ENCODE data around the gene CDC42BPB.
"Not testable (repeated sequence)": the region's sequence is repeated elsewhere in the genome, so short reads cannot be mapped to it uniquely, and the experiment has no call there.

DNA sequence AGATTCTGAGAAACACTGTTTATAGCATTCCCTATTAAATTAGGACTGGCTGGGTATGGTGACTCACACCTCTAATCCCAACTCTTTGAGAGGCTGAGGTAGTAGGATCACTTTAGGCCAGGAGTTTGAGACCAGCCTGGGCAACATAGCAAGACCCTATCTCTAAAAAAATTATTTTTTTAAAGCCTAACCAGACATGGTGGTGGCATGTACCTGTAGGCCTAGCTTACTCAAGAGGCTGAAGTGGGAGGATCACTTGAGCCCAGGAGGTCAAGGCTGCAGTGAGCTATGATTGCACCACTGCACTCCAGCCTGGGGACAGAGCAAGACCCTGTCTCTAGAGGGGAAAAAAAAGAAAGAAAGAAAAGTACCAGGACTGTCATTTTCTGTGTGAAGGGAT lies 160.6 kb downstream of the CDC42BPB start:
- TF ChIP-seq, protein P1, sequence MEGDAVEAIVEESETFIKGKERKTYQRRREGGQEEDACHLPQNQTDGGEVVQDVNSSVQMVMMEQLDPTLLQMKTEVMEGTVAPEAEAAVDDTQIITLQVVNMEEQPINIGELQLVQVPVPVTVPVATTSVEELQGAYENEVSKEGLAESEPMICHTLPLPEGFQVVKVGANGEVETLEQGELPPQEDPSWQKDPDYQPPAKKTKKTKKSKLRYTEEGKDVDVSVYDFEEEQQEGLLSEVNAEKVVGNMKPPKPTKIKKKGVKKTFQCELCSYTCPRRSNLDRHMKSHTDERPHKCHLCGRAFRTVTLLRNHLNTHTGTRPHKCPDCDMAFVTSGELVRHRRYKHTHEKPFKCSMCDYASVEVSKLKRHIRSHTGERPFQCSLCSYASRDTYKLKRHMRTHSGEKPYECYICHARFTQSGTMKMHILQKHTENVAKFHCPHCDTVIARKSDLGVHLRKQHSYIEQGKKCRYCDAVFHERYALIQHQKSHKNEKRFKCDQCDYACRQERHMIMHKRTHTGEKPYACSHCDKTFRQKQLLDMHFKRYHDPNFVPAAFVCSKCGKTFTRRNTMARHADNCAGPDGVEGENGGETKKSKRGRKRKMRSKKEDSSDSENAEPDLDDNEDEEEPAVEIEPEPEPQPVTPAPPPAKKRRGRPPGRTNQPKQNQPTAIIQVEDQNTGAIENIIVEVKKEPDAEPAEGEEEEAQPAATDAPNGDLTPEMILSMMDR (conservative IDR thresholded peaks at IDR 0.05 in 1 of 2, IDR thresholded peaks at IDR 0.05 in 1 of 2; ENCODE audit: extremely low read depth in 1 of 2, insufficient read depth in 1 of 2, low read depth in 1 of 2, low read length in 2 of 2), result not testable (repeated sequence)
- not testable (repeated sequence) for TF ChIP-seq EZH2 (IDR thresholded peaks at IDR 0.05; ENCODE audit: borderline replicate concordance, low read length)

Data from mammary epithelial cell (primary cell).